Epithelial cell of proximal tubule (primary cell): Measurements from ENCODE around the gene TMEM266. TPM values are rescaled to one million over a fixed set of nuclear protein-coding genes. Genes with fewer than 3 reads are reported as not detected.

Experiments
- DNase-seq: peaks from one replicate; pipeline ENCODE4 v3.0.0-alpha.2; 2011; ENCODE audit warnings: low read depth
- H3K4me3 ChIP-seq: 2 replicates; pipeline ENCODE4 v1.5.1; 2011; ENCODE audit warnings: low read depth, mild to moderate bottlenecking, low read length
- CTCF ChIP-seq: conservative IDR thresholded peaks from 2 replicates; pipeline ENCODE4 v1.5.1; 2012; ENCODE audit warnings: low read depth, mild to moderate bottlenecking, low read length
- total RNA-seq: library from RNA; depleted of rRNA; stranded (reverse); fragments of >200 nt; gene quantifications from 2 replicates; pipeline ENCODE4 v1.2.3, GENCODE V29; 2015

The TMEM266 gene
- total RNA-seq, 1 donor from 2014 or later: not detected

DNA sequence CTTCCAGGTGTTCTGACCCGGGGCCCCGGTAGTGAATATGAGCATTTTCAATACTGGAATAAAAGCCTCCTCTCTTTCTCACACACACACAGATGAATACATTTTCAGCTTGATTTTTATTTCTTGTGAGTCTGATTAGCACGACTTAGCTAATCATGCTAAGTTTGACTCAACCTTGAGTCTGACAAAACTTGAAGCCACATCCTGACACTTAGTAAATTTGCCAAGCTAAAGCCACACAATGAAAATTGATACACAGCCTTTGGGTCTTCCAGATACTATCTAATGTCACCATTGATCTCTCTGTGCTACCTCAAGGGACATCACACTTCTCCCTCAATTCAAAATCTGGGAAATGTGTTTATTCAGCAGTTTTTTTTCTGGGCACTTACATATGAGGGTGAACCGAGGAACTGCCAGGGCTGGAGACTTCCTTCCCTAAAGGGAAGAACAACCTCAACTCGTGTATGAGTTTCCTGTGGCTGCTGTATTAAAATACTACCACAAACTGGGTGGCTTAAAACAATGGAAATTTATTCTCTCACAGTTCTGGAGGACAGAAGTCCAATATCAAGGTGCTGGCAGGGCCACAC is 18.6 kb downstream of the TMEM266 start:
- no peak for TF ChIP-seq CTCF
- no peak for DNase-seq
- H3K4me3 ChIP-seq: no peak overlapping the region

DNA sequence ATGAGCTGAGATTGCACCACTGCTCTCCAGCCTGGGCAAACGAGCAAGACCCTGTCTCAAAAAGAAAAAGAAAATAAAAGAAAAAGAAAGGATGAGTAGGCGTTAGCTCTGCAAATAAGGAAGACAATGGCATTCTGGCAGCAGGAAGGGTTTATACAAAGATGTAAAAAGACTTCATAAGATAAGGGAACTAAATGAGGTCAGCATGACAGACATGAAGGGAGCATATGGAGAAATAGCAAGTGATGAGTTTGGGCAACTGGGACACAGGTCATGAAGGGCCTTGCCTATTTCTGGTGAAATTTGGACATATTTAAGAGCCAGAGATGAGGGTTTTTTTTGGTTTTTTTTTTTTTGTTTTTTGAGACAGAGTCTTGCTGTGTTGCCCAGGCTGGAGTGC is 24.5 kb downstream of the TMEM266 start:
- no peak overlapping the region for H3K4me3 ChIP-seq
- TF ChIP-seq CTCF: no peak
- DNase-seq: no peak

- TF ChIP-seq CTCF: no peak
- H3K4me3 ChIP-seq: no peak overlapping the region
- no peak for DNase-seq
Observed at GRCh38 chr15:76098685-76099084, 38.9 kb downstream of the TMEM266 start.

DNA sequence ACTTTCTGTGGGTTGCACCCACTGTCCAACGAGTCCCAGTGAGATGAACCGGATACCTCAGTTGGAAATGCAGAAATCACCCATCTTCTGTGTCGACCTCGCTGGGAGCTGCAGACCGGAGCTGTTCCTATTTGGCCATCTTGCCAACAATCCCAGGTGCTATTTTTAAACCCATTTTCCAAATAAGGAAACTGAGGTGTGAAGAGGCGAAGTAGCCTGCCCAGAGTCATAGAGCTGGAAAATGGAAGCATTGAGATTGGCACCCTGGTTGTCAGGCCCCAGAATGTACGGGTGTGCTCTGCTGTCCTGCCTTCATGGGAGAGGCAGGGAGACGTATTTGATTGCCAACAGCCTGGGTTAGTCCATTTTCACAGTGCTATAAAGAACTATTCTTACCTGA is 39.6 kb downstream of the TMEM266 start:
- H3K4me3 ChIP-seq: no peak overlapping the region
- TF ChIP-seq CTCF: no peak
- DNase-seq: no peak

- TF ChIP-seq CTCF: no peak
- DNase-seq: no peak
- no peak overlapping the region for H3K4me3 ChIP-seq
Observed at GRCh38 chr15:76100361-76100760, 40.6 kb downstream of the TMEM266 start.

GRCh38 chr15:76101655-76102054 is 41.9 kb downstream of the TMEM266 start:
- no peak overlapping the region for H3K4me3 ChIP-seq
- no peak for DNase-seq
- TF ChIP-seq CTCF: no peak

DNA sequence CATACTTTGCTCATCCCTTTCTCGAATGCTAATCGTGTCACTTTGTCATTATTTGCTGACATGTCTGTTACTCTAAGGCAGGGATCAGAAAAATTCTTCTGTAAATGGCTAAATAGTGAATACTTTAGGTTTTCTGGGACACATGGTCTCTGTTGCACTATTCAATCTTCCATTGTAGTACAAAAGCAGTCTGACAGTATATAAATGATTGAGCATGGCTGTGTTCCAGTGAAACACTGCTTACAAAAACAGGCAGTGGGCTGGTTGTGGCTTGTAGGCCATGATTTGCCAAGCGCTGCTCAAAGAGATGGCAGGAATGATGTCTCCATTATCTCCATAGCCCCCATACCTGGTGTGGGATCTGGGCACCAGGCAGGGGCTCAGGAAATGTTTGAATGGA is 45.6 kb downstream of the TMEM266 start:
- no peak overlapping the region for H3K4me3 ChIP-seq
- no peak for TF ChIP-seq CTCF
- no peak for DNase-seq
